ENCODE data around the gene ARSD.
"Not testable (repeated sequence)": the region's sequence is repeated elsewhere in the genome, so short reads cannot be mapped to it uniquely, and the experiment has no call there.

ARSD gene

DNA sequence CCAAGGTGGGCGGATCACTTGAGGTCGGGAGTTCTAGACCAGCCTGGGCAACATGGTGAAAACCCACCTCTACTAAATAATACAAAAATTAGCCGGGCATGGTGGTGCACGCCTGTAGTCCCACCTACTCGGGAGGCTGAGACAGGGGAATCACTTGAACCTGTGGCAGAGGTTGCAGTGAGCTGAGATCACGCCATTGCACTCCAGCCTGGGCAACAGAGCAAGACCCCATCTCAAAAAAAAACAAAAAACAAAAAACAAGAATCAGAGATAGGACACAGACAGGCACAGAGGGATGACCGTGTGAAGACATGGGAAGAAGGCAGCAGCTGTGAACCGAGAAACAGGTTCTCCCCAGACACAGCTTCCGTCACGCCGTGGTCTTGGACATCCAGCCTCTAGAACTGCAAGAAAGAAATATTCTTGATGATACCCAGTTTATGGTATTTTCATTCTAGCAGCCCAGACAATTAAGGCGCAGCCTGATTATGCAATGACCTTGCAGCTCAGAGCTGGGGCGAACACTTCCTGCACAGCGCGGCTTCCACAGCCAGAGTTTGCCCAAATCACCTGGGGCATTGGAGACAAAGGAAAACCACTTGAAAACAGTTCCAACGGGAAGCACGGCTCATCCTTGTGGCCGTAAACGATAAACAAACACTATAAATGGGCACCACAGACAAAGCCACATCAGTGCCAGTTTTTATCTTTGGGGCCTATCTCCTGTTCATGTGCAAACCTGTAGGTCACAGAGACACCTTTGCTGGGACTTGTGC lies 4.2 kb upstream of the ARSD start:
- no peak for DNase-seq (ENCODE audit: low read depth in 2 of 2)

DNA sequence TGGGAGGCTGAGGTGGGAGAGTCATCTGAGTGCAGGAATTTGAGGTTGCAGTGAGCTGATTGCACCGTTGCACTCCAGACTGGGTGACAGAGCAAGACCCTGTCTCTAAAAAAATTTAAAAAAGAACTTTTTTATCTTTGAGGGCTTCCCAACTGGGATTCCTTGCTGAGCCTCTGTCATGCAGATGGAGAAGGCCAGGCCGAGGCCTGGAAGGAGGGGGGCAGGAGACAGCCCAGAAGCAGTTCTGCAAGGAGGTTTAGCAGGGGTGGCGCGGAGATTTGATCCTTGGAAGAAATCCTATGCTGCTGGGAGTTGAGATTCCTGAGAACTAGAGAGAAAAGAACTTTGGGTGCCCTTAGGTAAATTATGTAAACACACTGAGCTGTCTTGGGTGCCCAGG lies 2.5 kb upstream of the ARSD start:
- DNase-seq (ENCODE audit: low read depth in 2 of 2), result no peak

DNA sequence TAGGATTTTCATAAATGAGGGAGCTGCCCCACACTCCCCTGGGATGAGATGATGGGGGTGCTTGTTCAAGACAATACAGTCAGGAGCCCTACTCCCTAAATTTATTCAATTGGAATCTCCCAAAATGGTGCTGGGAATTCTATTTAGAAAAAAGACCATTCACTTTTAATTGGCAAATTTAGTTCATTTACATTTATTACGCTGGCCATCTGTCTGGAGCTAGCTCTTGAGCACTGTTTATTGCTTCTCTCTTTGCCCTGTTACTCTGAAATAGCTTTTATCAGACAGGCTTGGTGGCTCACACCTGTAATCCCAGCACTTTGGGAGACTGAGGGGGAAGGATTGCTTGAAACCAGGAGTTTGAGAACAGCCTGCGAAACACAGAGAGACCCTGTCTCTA lies 2.0 kb upstream of the ARSD start:
- no peak for DNase-seq (ENCODE audit: low read depth in 2 of 2)

GRCh38 chrX:2928191-2928582 lies 952 bp downstream of the ARSD start:
- DNase-seq (ENCODE audit: low read depth in 2 of 2), result no peak

- no peak for DNase-seq (ENCODE audit: low read depth in 2 of 2)
These were observed 2.4 kb downstream of the ARSD start for GRCh38 chrX:2926664-2927275.

- not testable (repeated sequence) for DNase-seq (ENCODE audit: low read depth in 2 of 2)
These were observed 2.9 kb downstream of the ARSD start for GRCh38 chrX:2926255-2926654.

GRCh38 chrX:2924151-2924550 lies 5.0 kb downstream of the ARSD start:
- DNase-seq (ENCODE audit: low read depth in 2 of 2), result no peak

DNA sequence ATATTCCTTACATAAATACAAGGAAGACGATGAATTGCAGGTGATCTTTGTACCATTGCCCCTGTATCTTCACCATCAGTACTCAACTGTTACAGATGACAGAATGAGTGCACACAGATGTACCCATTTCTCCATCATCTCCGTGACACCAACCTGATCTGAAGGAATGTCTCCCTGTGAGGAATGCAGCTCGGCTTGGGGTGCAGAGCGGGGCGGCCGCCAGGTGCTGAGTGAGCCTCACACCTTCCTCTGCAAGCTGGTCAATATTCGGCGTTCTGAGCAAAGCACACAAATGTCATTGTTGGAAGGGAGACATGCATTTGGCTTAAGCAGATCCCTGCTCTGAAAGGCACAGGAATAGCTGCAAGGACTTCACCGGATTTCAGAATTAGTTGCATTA lies 7.4 kb downstream of the ARSD start:
- no peak for DNase-seq (ENCODE audit: low read depth in 2 of 2)

GRCh38 chrX:2921193-2921592 lies 7.9 kb downstream of the ARSD start:
- no peak for DNase-seq (ENCODE audit: low read depth in 2 of 2)

DNA sequence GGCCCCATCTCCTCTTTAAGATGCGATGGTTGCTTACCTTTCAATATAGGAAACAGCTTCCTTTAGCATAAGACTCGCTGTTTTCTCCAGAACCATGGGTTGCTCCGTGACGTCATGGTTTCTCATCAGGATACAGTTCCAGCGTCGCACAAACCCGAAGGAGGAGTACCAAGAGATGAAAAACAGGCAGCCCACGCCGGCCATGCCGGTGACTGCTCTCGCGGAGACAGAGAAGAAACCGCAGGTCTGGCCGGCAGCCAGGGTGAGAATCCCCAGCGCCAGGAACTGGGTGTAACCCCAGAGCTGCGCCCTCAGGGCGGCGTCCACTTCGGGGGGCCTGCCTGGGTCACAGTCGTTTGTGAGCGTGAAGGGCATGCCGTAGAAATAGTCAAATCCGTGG lies 11.4 kb downstream of the ARSD start:
- no peak for DNase-seq (ENCODE audit: low read depth in 2 of 2)

DNA sequence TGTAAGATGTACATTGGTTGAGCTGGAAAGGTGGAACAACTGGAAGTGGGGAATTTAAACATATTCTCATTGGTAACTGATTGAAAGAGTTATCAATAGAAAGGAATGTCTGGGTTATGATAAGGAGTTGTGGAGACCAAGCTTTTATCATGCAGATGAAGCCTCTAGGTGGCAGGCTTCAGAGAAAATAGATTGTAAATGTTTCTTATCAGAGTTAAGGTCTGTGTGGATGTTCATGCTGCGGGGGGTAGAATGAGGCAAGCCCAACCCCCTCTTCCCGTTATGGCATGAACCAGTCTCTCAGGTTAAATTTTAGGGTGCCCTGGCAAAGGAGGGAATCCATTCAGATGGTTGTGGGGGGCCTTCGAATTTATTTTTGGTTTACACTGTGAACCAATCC lies 16.0 kb downstream of the ARSD start:
- no peak for DNase-seq (ENCODE audit: low read depth in 2 of 2)

DNA sequence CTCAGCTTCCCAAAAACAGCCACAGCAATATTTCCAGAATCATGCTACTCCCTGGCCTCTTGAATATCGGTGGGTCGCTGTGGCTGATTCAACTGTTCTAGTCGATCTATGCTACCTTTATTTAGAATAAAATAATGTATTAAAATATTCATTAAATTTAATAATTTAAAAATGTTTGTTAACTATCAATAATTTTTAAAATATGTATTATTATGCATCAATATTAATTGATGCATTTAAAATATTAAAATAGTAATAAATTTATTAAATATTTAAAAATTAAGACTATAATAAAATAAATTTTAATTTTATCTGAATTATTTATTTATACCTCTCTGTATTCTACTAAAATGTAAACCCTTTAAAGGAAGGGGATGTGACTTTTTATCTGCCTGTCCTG lies 19.0 kb downstream of the ARSD start:
- DNase-seq (ENCODE audit: low read depth in 2 of 2), result no peak

- no peak for DNase-seq (ENCODE audit: low read depth in 2 of 2)
These were observed 20.9 kb downstream of the ARSD start for GRCh38 chrX:2908125-2908685.

DNA sequence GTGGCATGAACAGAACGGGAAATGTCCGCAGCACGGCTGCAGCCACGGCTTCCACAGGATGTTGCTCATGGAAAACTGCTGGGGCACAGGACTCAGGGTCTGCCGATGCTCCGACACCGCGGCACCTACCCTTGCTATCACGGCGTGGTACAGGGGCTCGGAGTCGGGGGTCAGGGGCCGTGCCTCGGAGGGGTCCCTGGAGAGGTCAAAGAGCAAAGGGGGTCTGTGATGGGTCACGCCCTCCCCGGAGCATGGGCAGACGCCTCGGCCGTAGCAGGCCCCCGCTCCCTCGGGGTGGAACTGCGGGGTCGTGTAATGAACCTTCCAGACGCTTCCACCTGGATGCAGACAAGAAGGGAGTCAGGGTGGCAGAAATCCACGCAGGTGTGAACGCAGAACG lies 21.8 kb downstream of the ARSD start:
- DNase-seq (ENCODE audit: low read depth in 2 of 2), result no peak

GRCh38 chrX:2903366-2903765 lies 25.8 kb downstream of the ARSD start:
- no peak for DNase-seq (ENCODE audit: low read depth in 2 of 2)

DNA sequence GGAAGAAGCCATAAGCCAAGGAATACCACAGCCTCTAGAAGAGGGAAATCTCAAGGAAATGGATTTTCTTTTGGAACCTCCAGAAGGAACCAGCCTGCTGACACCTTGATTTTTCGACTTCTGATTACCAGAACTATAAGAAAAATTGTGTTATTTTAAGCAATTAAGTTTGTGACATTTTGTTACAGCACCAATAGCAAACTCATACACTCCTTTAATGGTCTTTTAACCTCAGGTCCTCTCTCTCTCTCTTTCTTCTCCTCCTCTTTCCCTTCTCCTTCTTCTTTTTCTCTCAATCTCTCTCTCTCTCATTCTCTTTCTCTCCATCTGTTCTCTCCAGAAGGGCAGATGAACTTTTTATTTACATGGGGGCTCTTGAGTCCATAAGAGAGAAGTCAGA lies 26.3 kb downstream of the ARSD start:
- no peak for DNase-seq (ENCODE audit: low read depth in 2 of 2)

DNA sequence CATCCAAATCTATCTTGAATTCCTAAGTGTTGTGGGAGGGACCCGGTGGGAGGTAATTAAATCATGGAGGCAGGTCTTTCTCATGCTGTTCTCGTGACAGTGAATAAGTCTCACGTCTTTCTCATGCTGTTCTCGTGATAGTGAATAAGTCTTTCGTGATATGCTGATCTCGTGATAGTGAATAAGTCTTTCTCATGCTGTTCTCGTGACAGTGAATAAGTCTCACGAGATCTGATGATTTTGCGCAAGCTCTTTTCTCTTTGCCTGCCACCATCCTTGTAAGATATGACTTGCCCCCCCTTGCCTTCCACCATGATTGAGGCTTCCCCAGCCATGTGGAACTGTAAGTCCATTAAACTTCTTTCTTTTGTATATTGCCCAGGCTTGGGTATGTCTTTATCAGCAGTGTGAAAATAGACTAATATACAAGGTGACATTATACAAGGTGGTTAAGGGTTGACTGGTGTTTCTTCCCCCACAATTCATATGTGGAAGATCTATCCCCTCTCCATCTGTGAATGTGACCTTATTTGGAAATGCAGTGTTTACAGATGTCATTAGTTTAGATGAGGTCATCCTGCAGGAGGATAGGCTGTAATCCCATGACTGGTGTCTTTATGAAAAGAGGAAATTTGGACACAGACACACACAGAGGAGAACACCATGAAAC lies 27.6 kb downstream of the ARSD start:
- DNase-seq (ENCODE audit: low read depth in 2 of 2), result no peak

GRCh38 chrX:2898846-2899512 lies 30.2 kb downstream of the ARSD start:
- DNase-seq (ENCODE audit: low read depth in 2 of 2), result no peak

GRCh38 chrX:2897690-2898623 lies 31.2 kb downstream of the ARSD start:
- DNase-seq (ENCODE audit: low read depth in 2 of 2), result not testable (repeated sequence)

DNA sequence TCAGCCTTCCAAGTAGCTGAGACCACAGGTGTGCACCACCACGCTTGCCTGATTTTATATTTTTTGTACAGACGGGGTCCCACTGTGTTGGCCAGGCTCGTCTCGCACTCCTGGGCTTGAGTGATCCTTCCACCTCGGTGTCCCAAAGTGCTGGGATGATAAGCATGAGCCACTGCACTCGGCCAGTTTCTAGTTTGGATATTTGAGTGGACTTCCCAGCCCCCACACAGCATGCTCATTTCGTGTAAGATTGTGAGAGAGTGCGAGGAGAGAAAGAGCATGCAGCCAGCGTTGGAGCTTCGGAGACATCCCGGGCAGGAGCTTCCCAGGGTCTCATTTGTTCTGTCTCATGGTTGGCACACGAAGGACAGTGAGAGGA lies 31.8 kb downstream of the ARSD start:
- DNase-seq (ENCODE audit: low read depth in 2 of 2), result no peak

DNA sequence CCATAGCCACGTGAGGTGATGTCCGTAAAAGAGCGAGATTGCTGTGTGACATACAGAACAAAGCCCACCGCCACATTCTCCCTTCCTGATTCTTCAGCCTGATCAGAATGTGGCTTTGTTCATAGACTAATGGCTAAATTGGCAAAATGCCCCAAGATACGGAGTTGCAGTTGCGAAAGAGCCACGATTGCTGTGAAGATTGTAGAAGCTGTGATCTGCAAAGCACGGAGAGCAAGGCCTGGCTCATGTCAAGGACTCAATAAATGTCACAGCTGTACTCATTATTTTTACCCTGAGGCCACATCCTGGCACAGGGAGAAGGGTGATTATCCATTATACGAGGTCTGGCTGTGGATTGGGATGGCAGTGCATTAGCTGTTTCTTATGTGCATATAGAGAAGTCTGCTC lies 34.2 kb downstream of the ARSD start:
- peak; percentile 10 to 13 for DNase-seq (ENCODE audit: low read depth in 2 of 2)
